AG10803 (cell line): ENCODE measurements around the gene PHYHD1.

ENCODE experiments used
- DNase-seq: peaks from one replicate; pipeline ENCODE4 v3.0.0; 2010; ENCODE audit warnings: low read depth
- H3K4me3 ChIP-seq: 2 replicates; pipeline ENCODE4 v1.5.1; 2011; ENCODE audit warnings: mild to moderate bottlenecking, low read length, control low read depth
- CTCF ChIP-seq: conservative IDR thresholded peaks from 2 replicates; pipeline ENCODE4 v1.5.1; 2011; ENCODE audit warnings: mild to moderate bottlenecking, low read length, control low read depth, inconsistent platforms

The PHYHD1 gene

DNA sequence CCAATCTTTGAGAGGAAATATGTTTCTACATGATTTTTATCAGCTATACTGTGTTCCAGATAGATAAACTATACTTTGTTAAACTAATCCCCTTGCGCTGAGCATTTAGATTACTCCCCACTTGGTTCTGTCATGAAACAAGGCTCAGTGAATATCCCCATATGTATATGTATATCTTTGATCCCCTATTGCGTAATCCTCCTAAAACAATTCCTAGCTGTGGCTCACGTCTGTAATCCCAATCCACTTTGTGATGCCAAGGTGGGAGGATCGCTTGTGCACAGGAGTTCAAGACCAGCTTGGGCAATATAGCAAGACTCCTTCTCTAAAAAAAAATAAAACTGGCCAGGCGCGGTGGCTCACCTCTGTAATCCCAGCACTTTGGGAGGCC, 2.7 kb downstream of the PHYHD1 start:
- no peak for TF ChIP-seq CTCF
- DNase-seq = no peak

GRCh38 chr9:128927731-128928411, 7.1 kb downstream of the PHYHD1 start:
- peak; percentile 93 for TF ChIP-seq CTCF
- no peak overlapping the region for H3K4me3 ChIP-seq
- peak; percentile 33 for DNase-seq

More for the DNA sequence above, 2.7 kb downstream of the PHYHD1 start:
- H3K4me3 ChIP-seq = no peak overlapping the region

DNA sequence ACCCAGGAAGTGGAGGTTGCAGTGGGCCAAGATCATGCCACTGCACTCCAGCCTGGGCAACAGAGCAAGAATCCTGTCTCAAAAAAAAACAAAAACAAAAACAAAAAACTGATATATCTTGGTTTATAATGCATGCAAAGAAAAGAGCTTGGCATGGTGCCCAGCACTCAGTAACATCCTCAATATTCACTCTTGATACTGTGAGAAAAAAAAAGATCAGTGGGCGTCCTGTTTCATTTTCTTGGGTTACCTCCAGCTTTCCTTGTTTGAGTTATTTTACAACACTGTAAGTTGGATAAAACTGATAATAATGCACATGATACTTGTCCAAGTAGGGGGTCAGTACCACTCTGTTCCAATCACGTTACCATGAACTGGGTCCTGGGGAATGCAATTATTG, 7.8 kb downstream of the PHYHD1 start:
- TF ChIP-seq CTCF = no peak
- H3K4me3 ChIP-seq = no peak overlapping the region
- no peak for DNase-seq

DNA sequence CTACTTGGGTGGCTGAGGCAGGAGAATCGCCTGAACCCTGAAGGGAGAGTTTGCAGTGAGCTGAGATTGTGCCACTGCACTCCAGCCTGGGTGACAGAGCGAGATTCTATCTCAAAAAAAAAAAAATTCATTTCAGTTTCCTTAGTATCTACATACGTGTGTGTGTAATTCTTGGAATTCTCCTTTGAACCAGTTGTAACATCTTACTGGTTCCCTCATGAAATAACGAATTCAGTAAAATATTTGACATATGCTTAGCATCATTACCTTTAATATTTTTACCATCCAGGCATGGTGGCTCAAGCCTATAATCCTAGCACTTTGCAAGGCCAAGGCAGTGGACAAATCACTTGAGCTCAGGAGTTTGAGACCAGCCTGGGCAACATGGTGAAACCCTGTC, 8.8 kb downstream of the PHYHD1 start:
- TF ChIP-seq CTCF = no peak
- no peak overlapping the region for H3K4me3 ChIP-seq
- no peak for DNase-seq

DNA sequence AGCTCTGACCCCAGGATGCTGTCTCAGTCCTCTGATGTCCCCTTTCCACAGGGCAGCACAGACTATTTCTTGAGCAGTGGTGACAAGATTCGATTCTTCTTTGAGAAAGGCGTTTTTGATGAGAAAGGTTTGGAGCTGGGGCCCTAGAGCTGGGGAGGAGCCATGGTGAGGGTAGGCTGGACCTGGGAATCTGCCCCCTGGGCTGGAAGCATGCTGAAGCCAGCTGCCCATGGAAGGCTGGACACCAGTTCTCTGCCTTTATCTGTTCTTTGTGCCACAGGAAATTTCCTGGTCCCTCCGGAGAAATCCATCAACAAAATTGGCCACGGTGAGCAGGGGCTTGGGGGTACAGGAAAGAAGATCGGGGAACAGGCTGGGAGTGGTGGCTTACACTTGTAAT, 12.9 kb downstream of the PHYHD1 start:
- no peak for TF ChIP-seq CTCF
- H3K4me3 ChIP-seq = no peak overlapping the region
- no peak for DNase-seq

- no peak for DNase-seq
- no peak for TF ChIP-seq CTCF
- no peak overlapping the region for H3K4me3 ChIP-seq
These were observed 15.5 kb downstream of the PHYHD1 start for GRCh38 chr9:128936171-128936865.
